HG03139 (cell line): Measurements from ENCODE around the gene ACSS3.

Experiments
- ATAC-seq: cut with Tn5 transposase; IDR thresholded peaks from one replicate; pipeline ENCODE4 v1.9.1; 2021; ENCODE audit not compliant: unreplicated experiment

ACSS3 gene

GRCh38 chr12:81288651-81289050 lies 210.8 kb downstream of the ACSS3 start:
- ATAC-seq, result no peak

GRCh38 chr12:81294325-81295190 lies 216.7 kb downstream of the ACSS3 start:
- no peak for ATAC-seq

GRCh38 chr12:81295251-81295650 lies 217.4 kb downstream of the ACSS3 start:
- no peak for ATAC-seq

GRCh38 chr12:81296556-81297305 lies 218.9 kb downstream of the ACSS3 start:
- ATAC-seq, result no peak

- ATAC-seq, result no peak
These were observed 219.7 kb downstream of the ACSS3 start for GRCh38 chr12:81297601-81298000.

GRCh38 chr12:81300454-81300853 lies 222.6 kb downstream of the ACSS3 start:
- ATAC-seq, result no peak

GRCh38 chr12:81303935-81304334 lies 226.1 kb downstream of the ACSS3 start:
- ATAC-seq, result no peak
